Spleen (tissue), 7 donors: ENCODE data around the gene ATP5F1D.

ENCODE experiments used
- POLR2A ChIP-seq, 3 donors: fragments of 450-650 bp; IDR thresholded peaks; one replicate each; pipeline ENCODE4 v1.5.1; 2017; ENCODE audit warnings: antibody characterized with exemption in 3 of 3, mild to moderate bottlenecking in 1 of 3
- POLR2AphosphoS5 ChIP-seq, 3 donors: sonication (generic); formaldehyde crosslinking; IDR thresholded peaks; one replicate each; pipeline ENCODE4 v1.5.1; 2017; ENCODE audit warnings: antibody characterized with exemption in 3 of 3
- TF ChIP-seq, protein P1 (sequence below), 11 experiments: fragments of 200-600 bp in 7 of 11; fragments of 450-650 bp in 4 of 11; sonication (generic) in 4 of 11; IDR thresholded peaks in 8 of 11; conservative IDR thresholded peaks in 3 of 11; 1 replicate in 7 of 11; 2 replicates in 4 of 11; pipeline versions ENCODE4 v1.4.0 to v1.8.0; 2016 to 2021; ENCODE audit warnings: antibody characterized with exemption in 11 of 11, inconsistent platforms in 4 of 11, mild to moderate bottlenecking in 1 of 11
- donor health status: DM: no; HTN: no; CAD: no; lungs with moderate emphysema.
- donor health status: DM: no; HTN: no; CAD: no.
- donor health status: DM: no; HTN: no; CAD: no.

DNA sequence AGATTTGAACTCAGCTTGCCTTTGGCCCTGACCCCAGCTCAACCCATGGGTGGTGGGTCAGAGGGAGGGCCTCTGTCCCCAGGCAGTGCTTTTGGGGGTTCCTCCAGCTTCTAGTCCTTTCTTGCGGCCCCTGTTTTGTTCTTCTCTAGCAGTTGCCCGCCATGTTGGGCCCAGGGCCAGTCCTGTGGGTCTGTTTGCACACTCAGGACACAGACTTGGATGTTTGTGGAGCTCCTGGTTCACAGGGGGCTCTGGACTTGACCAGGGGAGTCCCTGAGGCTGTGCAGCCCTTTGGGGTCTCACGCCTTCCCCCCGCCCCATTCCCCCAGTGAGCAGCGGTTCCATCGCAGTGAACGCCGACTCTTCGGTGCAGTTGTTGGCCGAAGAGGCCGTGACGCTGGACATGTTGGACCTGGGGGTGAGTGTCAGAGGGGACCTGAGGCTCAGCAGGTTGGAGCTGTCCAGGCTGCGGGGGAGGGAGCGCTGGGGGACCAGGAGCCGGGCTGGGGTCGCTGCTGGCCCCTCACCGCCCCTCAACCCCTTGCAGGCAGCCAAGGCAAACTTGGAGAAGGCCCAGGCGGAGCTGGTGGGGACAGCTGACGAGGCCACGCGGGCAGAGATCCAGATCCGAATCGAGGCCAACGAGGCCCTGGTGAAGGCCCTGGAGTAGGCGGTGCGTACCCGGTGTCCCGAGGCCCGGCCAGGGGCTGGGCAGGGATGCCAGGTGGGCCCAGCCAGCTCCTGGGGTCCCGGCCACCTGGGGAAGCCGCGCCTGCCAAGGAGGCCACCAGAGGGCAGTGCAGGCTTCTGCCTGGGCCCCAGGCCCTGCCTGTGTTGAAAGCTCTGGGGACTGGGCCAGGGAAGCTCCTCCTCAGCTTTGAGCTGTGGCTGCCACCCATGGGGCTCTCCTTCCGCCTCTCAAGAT lies 2.5 kb downstream of the ATP5F1D start:
- TF ChIP-seq, protein P1, sequence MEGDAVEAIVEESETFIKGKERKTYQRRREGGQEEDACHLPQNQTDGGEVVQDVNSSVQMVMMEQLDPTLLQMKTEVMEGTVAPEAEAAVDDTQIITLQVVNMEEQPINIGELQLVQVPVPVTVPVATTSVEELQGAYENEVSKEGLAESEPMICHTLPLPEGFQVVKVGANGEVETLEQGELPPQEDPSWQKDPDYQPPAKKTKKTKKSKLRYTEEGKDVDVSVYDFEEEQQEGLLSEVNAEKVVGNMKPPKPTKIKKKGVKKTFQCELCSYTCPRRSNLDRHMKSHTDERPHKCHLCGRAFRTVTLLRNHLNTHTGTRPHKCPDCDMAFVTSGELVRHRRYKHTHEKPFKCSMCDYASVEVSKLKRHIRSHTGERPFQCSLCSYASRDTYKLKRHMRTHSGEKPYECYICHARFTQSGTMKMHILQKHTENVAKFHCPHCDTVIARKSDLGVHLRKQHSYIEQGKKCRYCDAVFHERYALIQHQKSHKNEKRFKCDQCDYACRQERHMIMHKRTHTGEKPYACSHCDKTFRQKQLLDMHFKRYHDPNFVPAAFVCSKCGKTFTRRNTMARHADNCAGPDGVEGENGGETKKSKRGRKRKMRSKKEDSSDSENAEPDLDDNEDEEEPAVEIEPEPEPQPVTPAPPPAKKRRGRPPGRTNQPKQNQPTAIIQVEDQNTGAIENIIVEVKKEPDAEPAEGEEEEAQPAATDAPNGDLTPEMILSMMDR (IDR thresholded peaks at IDR 0.05 in 8 of 11, conservative IDR thresholded peaks at IDR 0.05 in 3 of 11): peak; percentile 87 to 99 (median 97)
- TF ChIP-seq POLR2AphosphoS5 (IDR thresholded peaks at IDR 0.05) (peak; percentile 59 to 80 (median 68)), POLR2A (IDR thresholded peaks at IDR 0.05) (no peak)
